HG03469 (cell line): ENCODE results near the gene KCNK17.
"Not testable (repeated sequence)": the region's sequence is repeated elsewhere in the genome, so short reads cannot be mapped to it uniquely, and the experiment has no call there.

ENCODE experiments used
- ATAC-seq: cut with Tn5 transposase; IDR thresholded peaks from one replicate; pipeline ENCODE4 v1.9.1; 2021; ENCODE audit warnings: mild to moderate bottlenecking, moderate library complexity, moderate number of reproducible peaks; ENCODE audit not compliant: unreplicated experiment

KCNK17 gene

GRCh38 chr6:39304951-39305350, 9.3 kb downstream of the KCNK17 start:
- ATAC-seq = no peak

- no peak for ATAC-seq
These were observed 10.6 kb downstream of the KCNK17 start for GRCh38 chr6:39303425-39304153.

GRCh38 chr6:39302669-39303424, 11.4 kb downstream of the KCNK17 start:
- no peak for ATAC-seq

- no peak for ATAC-seq
These were observed 12.2 kb downstream of the KCNK17 start for GRCh38 chr6:39302011-39302410.

GRCh38 chr6:39301606-39302005, 12.6 kb downstream of the KCNK17 start:
- no peak for ATAC-seq

- no peak for ATAC-seq
These were observed 13.5 kb downstream of the KCNK17 start for GRCh38 chr6:39300739-39301138.

- no peak for ATAC-seq
These were observed 16.2 kb downstream of the KCNK17 start for GRCh38 chr6:39298061-39298460.

GRCh38 chr6:39296745-39297640, 17.2 kb downstream of the KCNK17 start:
- ATAC-seq = no peak

- no peak for ATAC-seq
These were observed 18.6 kb downstream of the KCNK17 start for GRCh38 chr6:39295611-39296011.

- no peak for ATAC-seq
These were observed 19.3 kb downstream of the KCNK17 start for GRCh38 chr6:39294899-39295298.

- ATAC-seq = no peak
These were observed 20.1 kb downstream of the KCNK17 start for GRCh38 chr6:39294133-39294532.

GRCh38 chr6:39292637-39293036, 21.6 kb downstream of the KCNK17 start:
- no peak for ATAC-seq

- ATAC-seq = no peak
These were observed 24.7 kb downstream of the KCNK17 start for GRCh38 chr6:39289490-39289889.

GRCh38 chr6:39287601-39288000, 26.6 kb downstream of the KCNK17 start:
- no peak for ATAC-seq

- ATAC-seq = not testable (repeated sequence)
These were observed 27.6 kb downstream of the KCNK17 start for GRCh38 chr6:39286596-39286995.

- ATAC-seq = no peak
These were observed 31.4 kb downstream of the KCNK17 start for GRCh38 chr6:39282774-39283173.

- ATAC-seq = no peak
These were observed 32.8 kb downstream of the KCNK17 start for GRCh38 chr6:39281312-39281980.

GRCh38 chr6:39280247-39280731, 33.9 kb downstream of the KCNK17 start:
- no peak for ATAC-seq

- ATAC-seq = no peak
These were observed 34.7 kb downstream of the KCNK17 start for GRCh38 chr6:39279539-39279938.

- ATAC-seq = no peak
These were observed 37.7 kb downstream of the KCNK17 start for GRCh38 chr6:39276379-39276995.
